OCI-LY1 (cell line): ENCODE measurements around the gene MYD88.

Experiments used
- EZH2 ChIP-seq: fragments of 200-600 bp; sonication (generic), shearing (Covaris generic); IDR thresholded peaks from 2 replicates; pipeline ENCODE4 v1.8.0; 2017; ENCODE audit warnings: borderline replicate concordance, mixed run types, mild to moderate bottlenecking, antibody characterized with exemption, low read length, moderate library complexity, mixed read lengths
- TF ChIP-seq, protein P1 (sequence below): fragments of 200-600 bp; sonication (generic), shearing (Covaris generic); IDR thresholded peaks from 2 replicates; pipeline ENCODE4 v1.5.1; 2017; ENCODE audit warnings: mild to moderate bottlenecking, antibody characterized with exemption, low read length, moderate library complexity, mixed read lengths

DNA sequence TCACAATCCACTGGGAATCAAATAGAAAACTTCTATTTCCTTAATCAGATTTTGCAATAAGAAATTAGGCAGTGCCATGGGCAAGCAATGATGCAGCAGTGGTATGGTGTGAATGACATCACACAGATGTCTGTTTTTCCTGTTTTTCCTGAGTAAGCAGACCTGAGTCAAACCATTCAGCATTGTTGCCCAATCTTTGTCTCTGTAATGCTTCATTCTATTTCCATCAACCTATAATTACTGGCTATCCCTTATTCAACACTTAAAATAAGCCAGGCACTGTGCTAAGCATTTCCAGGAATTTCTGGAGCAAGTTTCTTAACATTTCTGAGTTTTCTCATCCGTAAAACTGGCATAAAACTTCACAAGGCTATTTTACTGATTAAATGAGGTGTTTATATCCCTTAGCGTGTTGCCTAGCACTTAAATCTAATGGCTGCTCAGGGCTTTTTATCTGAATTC is 15.6 kb downstream of the MYD88 start:
- TF ChIP-seq, protein P1, sequence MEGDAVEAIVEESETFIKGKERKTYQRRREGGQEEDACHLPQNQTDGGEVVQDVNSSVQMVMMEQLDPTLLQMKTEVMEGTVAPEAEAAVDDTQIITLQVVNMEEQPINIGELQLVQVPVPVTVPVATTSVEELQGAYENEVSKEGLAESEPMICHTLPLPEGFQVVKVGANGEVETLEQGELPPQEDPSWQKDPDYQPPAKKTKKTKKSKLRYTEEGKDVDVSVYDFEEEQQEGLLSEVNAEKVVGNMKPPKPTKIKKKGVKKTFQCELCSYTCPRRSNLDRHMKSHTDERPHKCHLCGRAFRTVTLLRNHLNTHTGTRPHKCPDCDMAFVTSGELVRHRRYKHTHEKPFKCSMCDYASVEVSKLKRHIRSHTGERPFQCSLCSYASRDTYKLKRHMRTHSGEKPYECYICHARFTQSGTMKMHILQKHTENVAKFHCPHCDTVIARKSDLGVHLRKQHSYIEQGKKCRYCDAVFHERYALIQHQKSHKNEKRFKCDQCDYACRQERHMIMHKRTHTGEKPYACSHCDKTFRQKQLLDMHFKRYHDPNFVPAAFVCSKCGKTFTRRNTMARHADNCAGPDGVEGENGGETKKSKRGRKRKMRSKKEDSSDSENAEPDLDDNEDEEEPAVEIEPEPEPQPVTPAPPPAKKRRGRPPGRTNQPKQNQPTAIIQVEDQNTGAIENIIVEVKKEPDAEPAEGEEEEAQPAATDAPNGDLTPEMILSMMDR: no peak
- no peak for TF ChIP-seq EZH2
